Retinal pigment epithelial cell (primary cell): ENCODE results near the gene ASPRV1.

ENCODE experiments used
- DNase-seq: peaks from one replicate; pipeline ENCODE4 v3.0.0-alpha.2; 2010; ENCODE audit warnings: low read depth
- H3K4me3 ChIP-seq: 2 replicates; pipeline ENCODE4 v1.5.1; 2011; ENCODE audit warnings: mild to moderate bottlenecking, low read length, control low read depth, moderate library complexity
- TF ChIP-seq, protein P1 (sequence below): conservative IDR thresholded peaks from 2 replicates; pipeline ENCODE4 v1.5.1; 2011; ENCODE audit warnings: low read depth, low read length, control low read depth, inconsistent platforms

ASPRV1 gene

GRCh38 chr2:69961496-69961895 is at the start of gene ASPRV1:
Gene ASPRV1 (minus strand): TSS chr2:69961631. CDS start chr2:69961436, 195 bp downstream.
- TF ChIP-seq, protein P1, sequence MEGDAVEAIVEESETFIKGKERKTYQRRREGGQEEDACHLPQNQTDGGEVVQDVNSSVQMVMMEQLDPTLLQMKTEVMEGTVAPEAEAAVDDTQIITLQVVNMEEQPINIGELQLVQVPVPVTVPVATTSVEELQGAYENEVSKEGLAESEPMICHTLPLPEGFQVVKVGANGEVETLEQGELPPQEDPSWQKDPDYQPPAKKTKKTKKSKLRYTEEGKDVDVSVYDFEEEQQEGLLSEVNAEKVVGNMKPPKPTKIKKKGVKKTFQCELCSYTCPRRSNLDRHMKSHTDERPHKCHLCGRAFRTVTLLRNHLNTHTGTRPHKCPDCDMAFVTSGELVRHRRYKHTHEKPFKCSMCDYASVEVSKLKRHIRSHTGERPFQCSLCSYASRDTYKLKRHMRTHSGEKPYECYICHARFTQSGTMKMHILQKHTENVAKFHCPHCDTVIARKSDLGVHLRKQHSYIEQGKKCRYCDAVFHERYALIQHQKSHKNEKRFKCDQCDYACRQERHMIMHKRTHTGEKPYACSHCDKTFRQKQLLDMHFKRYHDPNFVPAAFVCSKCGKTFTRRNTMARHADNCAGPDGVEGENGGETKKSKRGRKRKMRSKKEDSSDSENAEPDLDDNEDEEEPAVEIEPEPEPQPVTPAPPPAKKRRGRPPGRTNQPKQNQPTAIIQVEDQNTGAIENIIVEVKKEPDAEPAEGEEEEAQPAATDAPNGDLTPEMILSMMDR: no peak
- H3K4me3 ChIP-seq: no peak within 1 kb of the TSS
- DNase-seq: no peak

DNA sequence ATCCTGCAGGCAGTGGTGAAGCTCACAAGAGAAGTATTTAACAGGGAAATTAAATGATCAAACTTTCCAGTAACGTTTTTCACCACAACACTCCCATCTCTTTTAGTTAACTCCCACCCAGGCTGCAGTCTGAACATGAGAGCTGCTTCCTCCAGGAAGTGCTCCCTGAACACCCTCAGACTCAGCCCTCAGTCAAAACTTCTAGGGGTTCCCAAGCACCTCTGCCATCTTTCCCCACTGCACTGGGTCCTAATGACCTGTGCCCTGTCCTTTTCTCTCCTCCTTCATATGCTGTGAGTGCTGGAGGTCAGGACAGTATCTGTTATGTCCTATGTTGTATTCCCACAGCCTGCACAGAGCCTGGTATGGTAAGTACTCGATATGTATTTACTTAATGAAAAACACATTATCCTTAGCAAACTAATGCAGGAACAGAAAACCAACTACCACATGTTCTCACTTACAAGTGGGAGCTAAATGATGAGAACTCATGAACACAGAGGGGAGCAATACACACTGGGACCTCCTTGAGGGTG is 49.2 kb upstream of the ASPRV1 start:
- no peak overlapping the region for H3K4me3 ChIP-seq
- DNase-seq: no peak
- TF ChIP-seq, protein P1: no peak

- DNase-seq: no peak
- TF ChIP-seq, protein P1: no peak
- H3K4me3 ChIP-seq: no peak overlapping the region
These were observed 48.5 kb upstream of the ASPRV1 start for GRCh38 chr2:70009762-70010575.

DNA sequence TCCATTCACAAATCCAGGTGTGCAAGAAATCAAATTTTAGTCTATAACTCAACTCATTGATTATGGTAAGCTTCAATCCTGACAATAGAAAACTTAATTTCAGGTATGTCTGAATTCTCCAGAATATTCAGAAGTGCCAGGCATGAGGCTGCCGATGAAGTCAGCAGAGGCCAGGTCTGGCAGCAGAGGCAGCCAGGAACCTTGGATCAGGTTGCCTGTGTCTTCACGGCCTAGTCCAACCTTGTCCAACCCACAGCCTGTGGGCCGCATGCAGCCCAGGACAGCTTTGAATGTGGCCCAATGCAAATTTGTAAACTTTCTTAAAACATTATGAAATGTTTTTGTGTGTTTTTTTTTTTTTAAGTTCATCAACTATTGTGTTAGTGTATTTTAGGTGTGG is 46.9 kb upstream of the ASPRV1 start:
- TF ChIP-seq, protein P1: no peak
- no peak for DNase-seq
- no peak overlapping the region for H3K4me3 ChIP-seq

GRCh38 chr2:70007151-70007550 is 45.7 kb upstream of the ASPRV1 start:
- TF ChIP-seq, protein P1: no peak
- H3K4me3 ChIP-seq: no peak overlapping the region
- DNase-seq: no peak

DNA sequence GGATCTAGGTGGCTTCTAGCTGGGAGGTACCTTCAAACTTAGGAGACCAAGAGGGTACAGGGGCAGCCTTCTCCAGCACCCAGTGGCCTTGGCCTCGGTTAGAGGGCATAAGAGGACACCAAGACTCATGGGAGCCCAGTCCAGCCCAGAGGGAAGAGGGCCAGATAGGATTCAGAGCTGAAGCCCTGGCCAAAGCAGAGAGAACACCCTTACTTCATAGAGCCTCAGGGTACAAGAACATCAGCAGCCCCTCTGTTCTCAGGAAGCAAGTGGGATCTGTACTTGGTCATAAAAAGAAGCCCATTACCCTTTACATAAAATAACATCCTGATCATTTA is 45.0 kb upstream of the ASPRV1 start:
- no peak for DNase-seq
- no peak overlapping the region for H3K4me3 ChIP-seq
- TF ChIP-seq, protein P1: no peak
